Measurements from ENCODE around the gene ABCC11. TPM values are rescaled to one million over a fixed set of nuclear protein-coding genes. Genes with fewer than 3 reads are reported as not detected.

ABCC11 gene
- total and polyA plus RNA-seq, 2 of the 13 experiments (the other 11 are each of a cell fraction or from before 2014, with no cell fraction given): 1.0 to 1.4 TPM

DNA sequence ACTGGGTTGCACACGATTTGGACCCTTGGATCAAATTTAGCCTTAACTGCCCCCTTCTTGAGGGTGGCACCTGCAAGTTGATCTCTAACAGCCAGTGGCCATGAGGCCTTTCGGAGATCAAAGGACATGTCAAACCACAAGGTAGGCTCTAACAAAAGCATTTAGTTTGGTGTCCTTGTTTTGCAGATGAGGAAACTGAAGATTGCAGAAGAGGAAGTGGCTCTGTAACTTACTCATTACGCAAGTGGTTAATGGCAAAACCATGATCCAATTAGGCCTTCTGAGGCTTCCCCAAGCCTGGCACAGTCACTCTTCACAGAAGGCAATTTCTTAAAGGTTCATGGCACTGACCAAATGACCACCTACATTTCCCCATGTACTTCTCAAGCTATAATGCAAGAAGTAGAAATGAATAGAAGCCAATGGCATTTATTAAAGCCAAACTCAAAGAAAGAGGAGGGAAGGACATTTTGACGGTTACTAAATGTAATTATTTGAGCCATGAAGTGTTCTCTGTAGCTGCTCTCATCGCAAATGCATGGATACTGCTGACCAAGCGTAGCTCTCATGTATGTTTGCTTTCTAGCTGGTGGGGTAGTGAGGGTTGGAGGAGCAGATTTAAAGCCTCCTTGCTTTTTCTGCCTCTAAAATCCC is 58.8 kb downstream of the ABCC11 start (continued):
- TF ChIP-seq, protein P1, sequence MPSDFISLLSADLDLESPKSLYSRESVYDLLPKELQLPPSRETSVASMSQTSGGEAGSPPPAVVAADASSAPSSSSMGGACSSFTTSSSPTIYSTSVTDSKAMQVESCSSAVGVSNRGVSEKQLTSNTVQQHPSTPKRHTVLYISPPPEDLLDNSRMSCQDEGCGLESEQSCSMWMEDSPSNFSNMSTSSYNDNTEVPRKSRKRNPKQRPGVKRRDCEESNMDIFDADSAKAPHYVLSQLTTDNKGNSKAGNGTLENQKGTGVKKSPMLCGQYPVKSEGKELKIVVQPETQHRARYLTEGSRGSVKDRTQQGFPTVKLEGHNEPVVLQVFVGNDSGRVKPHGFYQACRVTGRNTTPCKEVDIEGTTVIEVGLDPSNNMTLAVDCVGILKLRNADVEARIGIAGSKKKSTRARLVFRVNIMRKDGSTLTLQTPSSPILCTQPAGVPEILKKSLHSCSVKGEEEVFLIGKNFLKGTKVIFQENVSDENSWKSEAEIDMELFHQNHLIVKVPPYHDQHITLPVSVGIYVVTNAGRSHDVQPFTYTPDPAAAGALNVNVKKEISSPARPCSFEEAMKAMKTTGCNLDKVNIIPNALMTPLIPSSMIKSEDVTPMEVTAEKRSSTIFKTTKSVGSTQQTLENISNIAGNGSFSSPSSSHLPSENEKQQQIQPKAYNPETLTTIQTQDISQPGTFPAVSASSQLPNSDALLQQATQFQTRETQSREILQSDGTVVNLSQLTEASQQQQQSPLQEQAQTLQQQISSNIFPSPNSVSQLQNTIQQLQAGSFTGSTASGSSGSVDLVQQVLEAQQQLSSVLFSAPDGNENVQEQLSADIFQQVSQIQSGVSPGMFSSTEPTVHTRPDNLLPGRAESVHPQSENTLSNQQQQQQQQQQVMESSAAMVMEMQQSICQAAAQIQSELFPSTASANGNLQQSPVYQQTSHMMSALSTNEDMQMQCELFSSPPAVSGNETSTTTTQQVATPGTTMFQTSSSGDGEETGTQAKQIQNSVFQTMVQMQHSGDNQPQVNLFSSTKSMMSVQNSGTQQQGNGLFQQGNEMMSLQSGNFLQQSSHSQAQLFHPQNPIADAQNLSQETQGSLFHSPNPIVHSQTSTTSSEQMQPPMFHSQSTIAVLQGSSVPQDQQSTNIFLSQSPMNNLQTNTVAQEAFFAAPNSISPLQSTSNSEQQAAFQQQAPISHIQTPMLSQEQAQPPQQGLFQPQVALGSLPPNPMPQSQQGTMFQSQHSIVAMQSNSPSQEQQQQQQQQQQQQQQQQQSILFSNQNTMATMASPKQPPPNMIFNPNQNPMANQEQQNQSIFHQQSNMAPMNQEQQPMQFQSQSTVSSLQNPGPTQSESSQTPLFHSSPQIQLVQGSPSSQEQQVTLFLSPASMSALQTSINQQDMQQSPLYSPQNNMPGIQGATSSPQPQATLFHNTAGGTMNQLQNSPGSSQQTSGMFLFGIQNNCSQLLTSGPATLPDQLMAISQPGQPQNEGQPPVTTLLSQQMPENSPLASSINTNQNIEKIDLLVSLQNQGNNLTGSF (CRISPR knock-in tag; IDR thresholded peaks at IDR 0.05): no peak
- TF ChIP-seq ZNF33A (CRISPR knock-in tag; IDR thresholded peaks at IDR 0.05; ENCODE audit: borderline replicate concordance) (no peak), PITX1 (CRISPR knock-in tag; IDR thresholded peaks at IDR 0.05) (no peak), SETDB1 (CRISPR knock-in tag; IDR thresholded peaks at IDR 0.05; ENCODE audit: borderline replicate concordance) (no peak), ZNF644 (CRISPR knock-in tag; IDR thresholded peaks at IDR 0.05; ENCODE audit: low read depth) (peak; percentile 92), ZNF12 (CRISPR knock-in tag; IDR thresholded peaks at IDR 0.05) (no peak), KLF15 (CRISPR knock-in tag; IDR thresholded peaks at IDR 0.05; ENCODE audit: borderline replicate concordance) (no peak), LCORL (IDR thresholded peaks at IDR 0.05) (no peak), LCORL (CRISPR knock-in tag; IDR thresholded peaks at IDR 0.05) (0 out of 2 replicates have a peak, but pooled peaks have one; percentile 30), ZNF614 (CRISPR knock-in tag; IDR thresholded peaks at IDR 0.05; ENCODE audit: borderline replicate concordance) (0 out of 2 replicates have a peak, but pooled peaks have one; percentile 44), ZFP1 (CRISPR knock-in tag; IDR thresholded peaks at IDR 0.05) (no peak), HINFP (CRISPR knock-in tag; IDR thresholded peaks at IDR 0.05; ENCODE audit: low read depth) (no peak), MED1 (CRISPR knock-in tag; IDR thresholded peaks at IDR 0.05) (peak; percentile 89), EP300 (IDR thresholded peaks at IDR 0.05; ENCODE audit: low read depth in 2 of 2, low read length in 2 of 2) (peak in 1 of 2 experiments; percentile 87; a peak in 2 of 4 replicates), EP300 (CRISPR knock-in tag; IDR thresholded peaks at IDR 0.05; ENCODE audit: borderline replicate concordance) (peak; percentile 77), PBX3 (CRISPR knock-in tag; IDR thresholded peaks at IDR 0.05; ENCODE audit: borderline replicate concordance) (no peak), HOXD1 (CRISPR knock-in tag; IDR thresholded peaks at IDR 0.05) (no peak), CC2D1A (CRISPR knock-in tag; IDR thresholded peaks at IDR 0.05) (no peak), CHD2 (IDR thresholded peaks at IDR 0.05; ENCODE audit: low read depth, low read length) (no peak), PLRG1 (conservative IDR thresholded peaks at IDR 0.05) (no peak), ZNF280B (CRISPR knock-in tag; IDR thresholded peaks at IDR 0.05; ENCODE audit: borderline replicate concordance) (no peak), FOXO1 (CRISPR knock-in tag; IDR thresholded peaks at IDR 0.05) (peak; percentile 69; the same call in 1 of the 2 replicates)

All from HepG2 (cell line).